ENCODE measurements around the gene SLC17A7.

SLC17A7 gene

GRCh38 chr19:49422407-49423070, 18.8 kb downstream of the SLC17A7 start:
- no peak overlapping the region for H3K4me3 ChIP-seq (ENCODE audit: low read depth, low read length)
- TF ChIP-seq CTCF (IDR thresholded peaks at IDR 0.05; ENCODE audit: low read depth, low read length) = no peak

GRCh38 chr19:49421878-49422202, 19.5 kb downstream of the SLC17A7 start:
- no peak for TF ChIP-seq CTCF (IDR thresholded peaks at IDR 0.05; ENCODE audit: low read depth, low read length)

GRCh38 chr19:49421039-49421877, 20.1 kb downstream of the SLC17A7 start:
- H3K4me3 ChIP-seq (ENCODE audit: low read depth, low read length) = no peak overlapping the region
- no peak for TF ChIP-seq CTCF (IDR thresholded peaks at IDR 0.05; ENCODE audit: low read depth, low read length)

More at GRCh38 chr19:49421878-49422202, 19.5 kb downstream of the SLC17A7 start:
- no peak overlapping the region for H3K4me3 ChIP-seq (ENCODE audit: low read depth, low read length)

GRCh38 chr19:49420227-49420626, 21.1 kb downstream of the SLC17A7 start:
- TF ChIP-seq CTCF (IDR thresholded peaks at IDR 0.05; ENCODE audit: low read depth, low read length) = no peak
- no peak overlapping the region for H3K4me3 ChIP-seq (ENCODE audit: low read depth, low read length)

- TF ChIP-seq CTCF (IDR thresholded peaks at IDR 0.05; ENCODE audit: low read depth, low read length) = no peak
- no peak overlapping the region for H3K4me3 ChIP-seq (ENCODE audit: low read depth, low read length)
These were observed 22.2 kb downstream of the SLC17A7 start for GRCh38 chr19:49419173-49419572.

- TF ChIP-seq CTCF (IDR thresholded peaks at IDR 0.05; ENCODE audit: low read depth, low read length) = no peak
- no peak overlapping the region for H3K4me3 ChIP-seq (ENCODE audit: low read depth, low read length)
These were observed 22.8 kb downstream of the SLC17A7 start for GRCh38 chr19:49418511-49418910.

DNA sequence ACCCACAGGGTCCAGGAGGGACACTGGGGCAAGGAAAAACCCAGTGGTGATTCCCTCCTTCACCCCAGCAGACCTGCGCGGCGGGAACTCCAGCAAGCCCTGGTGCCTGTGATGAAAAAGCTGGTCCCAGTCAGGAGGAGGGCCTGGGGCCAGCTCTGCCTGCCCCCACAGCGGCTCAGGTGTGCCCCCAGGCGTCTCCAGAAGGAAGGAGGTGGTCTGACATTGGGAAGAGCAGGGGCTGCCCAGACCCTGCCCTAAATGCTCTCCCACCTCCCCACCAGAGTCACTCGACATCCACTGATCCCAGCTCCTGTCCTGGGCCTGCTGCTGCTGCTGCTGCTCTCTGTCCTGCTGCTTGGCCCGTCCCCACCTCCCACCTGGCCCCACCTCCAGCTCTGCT, 24.2 kb downstream of the SLC17A7 start:
- H3K4me3 ChIP-seq (ENCODE audit: low read depth, low read length) = no peak overlapping the region
- no peak for TF ChIP-seq CTCF (IDR thresholded peaks at IDR 0.05; ENCODE audit: low read depth, low read length)
